Right ventricle myocardium superior (tissue), 1 donor: Measurements from ENCODE around the gene CYSRT1. TPM values are rescaled to one million over a fixed set of nuclear protein-coding genes. Genes with fewer than 3 reads are reported as not detected.

ENCODE experiments used
- ATAC-seq: fragments of 200-7000 bp; cut with Tn5 transposase; one replicate; pipeline ENCODE4 v1.9.1; 2020; ENCODE audit warnings: mild to moderate bottlenecking; ENCODE audit not compliant: poor library complexity
- DNase-seq: peaks from one replicate; pipeline ENCODE4 v3.0.0-alpha.2; 2020
- intact Hi-C: fragments of 100-400 bp; cut with DNase I; formaldehyde crosslinking; loops from one replicate; pipeline ENCODE4 v1.11.2; 2022
- total RNA-seq: library from RNA; stranded (reverse); fragmentation: NEBNext Ultra II Directional; extraction: Animal tissue kit (Norgen Biotek cat#: 25700); gene quantifications from one replicate; pipeline ENCODE4 v1.2.1, GENCODE V29; 2021
- donor health status: DM: no; HTN: yes; CAD: no; lungs with severe emphysema.

The CYSRT1 gene
- total RNA-seq, 1 donor from 2014 or later, result not detected

DNA sequence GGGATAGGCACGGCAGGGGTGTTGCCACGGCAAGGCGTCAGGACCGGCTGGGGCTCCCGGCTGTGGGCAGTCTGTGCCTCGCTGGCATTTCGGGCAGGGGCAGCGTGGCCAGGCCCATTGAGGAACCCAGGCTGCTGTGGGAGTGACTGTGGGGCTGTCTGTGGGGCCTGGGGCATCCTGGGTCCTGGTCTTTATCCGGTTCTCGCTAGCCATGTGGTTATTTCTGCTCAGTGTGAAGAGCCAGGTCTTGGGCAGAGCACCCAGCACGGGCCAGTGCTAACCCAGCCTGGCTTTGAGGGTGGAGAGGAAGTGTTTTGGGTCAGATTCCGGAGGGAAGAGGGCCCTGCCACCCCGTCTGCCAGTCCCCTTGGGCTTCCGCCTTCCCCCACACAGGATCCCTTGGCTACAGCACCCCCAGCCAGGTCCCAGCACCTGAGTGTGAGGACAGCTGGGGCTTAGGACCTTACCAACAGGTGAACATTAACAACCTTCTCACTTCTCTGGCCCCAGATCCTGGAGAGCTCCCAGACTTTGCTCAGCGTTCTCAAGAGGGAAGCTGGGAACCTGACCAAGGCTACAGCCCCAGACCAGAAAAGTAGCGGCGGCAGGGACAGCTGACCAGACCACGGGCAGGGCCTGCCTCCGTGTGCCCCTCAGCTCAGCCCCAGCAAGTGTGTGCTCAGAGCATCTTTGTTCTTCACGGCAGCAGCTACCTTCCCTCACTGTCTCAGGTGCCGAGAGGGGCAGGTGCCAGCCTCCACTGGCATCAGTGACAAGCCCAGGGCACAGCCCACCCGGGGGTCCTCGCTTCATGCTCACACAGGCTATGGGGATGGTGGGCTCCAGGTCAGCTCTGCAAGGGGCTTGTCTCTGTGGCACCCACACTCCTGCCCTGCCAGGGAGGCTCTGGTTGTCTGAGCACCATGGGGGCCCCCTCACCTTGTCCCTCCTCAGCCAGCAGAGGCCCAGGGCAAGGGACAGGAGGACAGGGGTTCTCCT lies 35.4 kb upstream of the CYSRT1 start:
- no peak for DNase-seq
- intact Hi-C loops, result loop anchor here (5.0 kb wide), 1 partner anchor 38 kb away; the partner anchor contains the start of genes CYSRT1 and RNF224
- no peak for ATAC-seq

DNA sequence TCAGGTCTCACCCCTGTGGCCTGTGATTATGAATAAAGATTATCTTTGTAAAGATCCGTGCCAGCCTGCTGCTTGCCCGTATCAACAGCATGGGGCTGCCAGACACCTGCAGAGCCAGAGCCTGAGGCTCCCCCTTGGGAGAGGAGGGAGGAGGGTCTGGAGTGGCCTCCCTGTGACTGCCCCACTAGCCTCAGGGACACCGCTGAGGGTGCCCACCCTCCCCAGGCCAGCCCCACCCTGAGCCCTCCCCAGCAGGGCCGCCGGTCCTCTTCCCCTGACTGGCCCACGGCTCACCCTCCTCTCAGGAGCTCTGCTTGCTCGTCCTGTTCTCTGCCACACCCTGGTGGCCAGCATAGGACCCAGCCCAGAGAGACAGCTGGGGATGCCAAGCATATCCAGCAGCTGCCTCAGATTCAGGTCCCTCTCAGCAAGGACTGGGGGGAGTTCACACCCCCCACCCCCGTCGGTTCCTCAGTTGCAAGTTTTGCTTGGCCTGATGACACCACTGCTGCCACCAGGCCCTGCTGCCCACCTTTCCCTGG lies 34.6 kb upstream of the CYSRT1 start:
- intact Hi-C loops, result loop anchor here (5.0 kb wide), 1 partner anchor 37 kb away; the partner anchor contains the start of genes CYSRT1 and RNF224
- ATAC-seq (no peak), DNase-seq (no peak)

DNA sequence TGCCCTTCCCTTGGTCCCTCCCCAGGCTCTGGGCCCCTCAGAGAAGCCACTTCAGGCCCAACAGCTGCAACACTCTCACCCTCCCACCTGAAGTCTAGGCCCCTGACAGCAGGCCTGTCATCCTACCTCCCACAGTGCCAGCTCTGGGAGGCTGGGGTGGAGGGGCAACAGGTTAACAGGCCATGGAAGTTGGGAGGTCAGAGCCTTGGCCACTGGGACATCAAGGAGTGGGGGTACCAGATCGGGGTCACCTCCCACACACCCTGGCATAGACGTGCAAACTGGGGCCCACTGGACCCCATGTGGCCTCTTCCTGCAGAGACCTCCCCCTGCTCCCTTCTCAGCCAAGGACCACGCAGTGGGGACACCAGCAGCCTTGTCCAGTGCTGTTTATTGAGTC lies 33.7 kb upstream of the CYSRT1 start:
- ATAC-seq (no peak), DNase-seq (no peak)
- intact Hi-C loops, result loop anchor here (5.0 kb wide), 1 partner anchor 36 kb away; the partner anchor contains the start of genes CYSRT1 and RNF224

DNA sequence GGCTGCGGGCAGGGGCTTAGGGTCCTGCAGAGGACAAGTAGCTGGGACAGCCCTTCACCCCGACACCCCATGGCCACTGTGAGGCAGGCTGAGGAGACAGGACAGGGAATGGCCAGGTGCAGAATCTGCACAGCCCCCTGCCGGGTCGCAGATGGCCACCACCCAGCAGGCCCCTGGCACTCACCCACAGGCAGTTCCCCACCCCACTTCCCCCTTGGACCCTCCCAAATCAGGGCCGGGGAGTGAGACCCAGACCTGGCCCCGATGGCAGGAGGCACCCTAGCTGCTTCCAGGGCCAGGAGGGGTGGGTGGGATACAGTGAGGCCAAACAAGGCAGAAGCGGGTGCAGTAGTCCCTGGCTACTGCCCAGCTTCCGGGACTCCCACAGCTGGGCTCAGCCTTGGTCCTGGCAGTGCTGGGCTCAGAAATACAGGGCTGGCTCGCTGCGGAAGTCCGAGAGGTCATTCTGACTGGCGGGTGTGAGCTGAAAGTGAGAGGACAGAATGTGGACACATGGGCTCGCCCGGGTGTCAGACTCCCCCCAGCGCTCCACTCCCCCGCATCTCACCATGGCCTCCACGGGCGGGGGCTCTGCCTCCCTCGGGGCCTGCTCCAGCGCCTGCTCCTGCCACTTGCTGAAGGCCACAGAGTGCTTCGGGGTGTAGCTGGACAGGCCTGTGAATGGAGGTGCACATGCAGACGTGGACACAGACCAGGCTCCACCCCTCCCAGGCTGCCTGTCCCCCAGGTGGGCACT lies 33.1 kb upstream of the CYSRT1 start:
- no peak for DNase-seq
- intact Hi-C loops, result loop anchor here (5.0 kb wide), 1 partner anchor 35 kb away; the partner anchor contains the start of genes CYSRT1 and RNF224
- no peak for ATAC-seq

DNA sequence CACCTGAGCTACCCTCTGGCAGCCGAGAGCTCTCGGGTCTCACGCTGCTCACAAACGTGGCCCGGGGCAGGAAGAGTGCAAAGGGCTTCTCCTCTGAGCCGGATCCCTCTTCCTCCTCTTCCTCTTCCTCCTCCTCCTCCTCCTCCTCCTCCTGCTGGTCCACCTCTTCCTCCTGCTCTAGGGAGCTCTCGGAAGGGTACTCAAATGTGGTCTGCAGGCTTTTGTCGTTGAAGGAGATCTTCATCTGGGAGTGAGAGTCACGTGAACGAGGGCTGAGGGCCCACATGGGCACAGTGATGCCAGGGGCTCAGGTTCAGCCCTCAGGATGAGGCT lies 32.6 kb upstream of the CYSRT1 start:
- no peak for ATAC-seq
- intact Hi-C loops, result loop anchor here (5.0 kb wide), 1 partner anchor 35 kb away; the partner anchor contains the start of genes CYSRT1 and RNF224
- DNase-seq, result no peak

DNA sequence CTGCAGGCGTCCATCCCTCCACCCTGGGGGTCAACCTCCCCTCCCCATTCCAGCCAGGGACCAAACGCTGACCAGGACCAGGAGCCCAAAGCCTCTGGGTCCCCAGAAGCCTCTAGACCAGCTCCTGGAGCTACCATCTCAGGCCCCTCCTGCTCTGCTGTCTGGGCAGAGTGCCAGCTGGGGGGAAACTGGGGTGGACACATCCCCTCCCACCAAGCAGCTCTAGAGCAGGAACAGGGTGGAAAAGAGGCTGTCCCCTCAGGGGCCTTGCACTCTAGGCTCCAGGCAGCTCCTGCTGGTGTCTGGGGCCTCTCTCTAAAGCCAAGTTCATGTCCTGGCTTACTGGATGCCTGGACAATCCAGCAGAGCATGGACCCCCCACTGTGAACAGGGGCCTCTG lies 32.1 kb upstream of the CYSRT1 start:
- DNase-seq (no peak), ATAC-seq (no peak)
- intact Hi-C loops, result loop anchor here (5.0 kb wide), 1 partner anchor 34 kb away; the partner anchor contains the start of genes CYSRT1 and RNF224

DNA sequence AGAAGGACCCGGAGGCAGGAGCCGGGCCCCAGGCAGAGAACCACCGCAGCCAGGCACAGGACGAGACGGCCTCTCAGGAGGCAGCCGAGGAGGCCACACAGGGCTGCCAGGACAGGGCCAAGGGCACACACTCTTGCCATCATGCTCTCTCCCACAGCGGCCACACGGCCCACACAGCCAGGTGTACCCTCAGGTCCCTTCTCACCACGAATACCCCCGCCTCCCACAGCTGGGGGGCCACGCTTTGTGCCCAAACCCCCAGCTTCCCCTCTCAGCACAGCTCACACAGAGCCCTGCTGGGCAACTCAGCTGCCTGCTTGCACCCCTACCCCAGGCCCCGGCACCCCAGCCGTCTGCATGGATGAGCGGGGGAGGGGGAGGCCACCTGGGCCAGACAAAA lies 31.2 kb upstream of the CYSRT1 start:
- intact Hi-C loops, result loop anchor here (5.0 kb wide), 1 partner anchor 34 kb away; the partner anchor contains the start of genes CYSRT1 and RNF224

DNA sequence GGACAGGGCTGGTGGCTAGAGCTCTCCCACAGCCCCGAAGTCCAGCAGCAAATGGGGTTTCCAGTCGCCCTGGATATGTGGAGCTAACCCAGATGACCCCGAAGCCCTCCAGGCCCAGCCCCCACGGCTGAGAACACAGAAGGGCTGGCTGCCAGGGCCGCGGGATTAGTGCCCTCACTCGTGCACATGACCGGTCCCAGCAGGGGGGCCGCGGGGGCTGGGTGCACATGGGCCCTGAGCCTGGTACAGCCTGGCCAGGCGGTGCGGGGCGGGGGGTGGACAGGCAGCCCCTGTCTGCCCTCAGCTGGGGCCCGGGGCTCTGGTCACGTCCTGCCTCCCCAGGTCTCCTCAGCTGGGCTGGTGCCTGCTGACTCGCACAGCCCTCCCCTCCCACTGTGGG lies 30.6 kb upstream of the CYSRT1 start:
- intact Hi-C loops, result loop anchor here (5.0 kb wide), 1 partner anchor 33 kb away; the partner anchor contains the start of genes CYSRT1 and RNF224
- ATAC-seq (peak; percentile 79), DNase-seq (peak; percentile 88)

More for the DNA sequence above, 31.2 kb upstream of the CYSRT1 start:
- DNase-seq (no peak), ATAC-seq (no peak)

DNA sequence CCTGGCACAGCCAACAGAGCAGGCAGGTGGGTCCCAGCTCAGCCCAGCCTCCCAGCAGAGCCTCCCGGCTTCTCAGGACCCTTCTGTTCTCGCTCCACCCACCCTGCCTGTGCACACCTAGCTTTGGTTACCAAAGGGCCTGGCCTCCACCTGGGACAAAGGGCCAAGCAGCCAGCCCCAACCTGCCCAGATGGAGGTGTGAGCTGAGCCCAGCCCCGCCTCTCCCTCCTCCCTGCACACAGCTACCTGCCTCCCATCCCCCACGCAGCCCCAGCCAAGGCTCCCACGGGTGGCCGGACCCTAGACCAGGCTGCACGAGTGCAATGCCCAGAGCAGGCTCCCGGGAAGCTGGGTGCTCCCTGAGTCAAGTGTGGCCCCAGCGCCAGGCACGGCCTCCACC lies 30.1 kb upstream of the CYSRT1 start:
- DNase-seq (no peak), ATAC-seq (no peak)
- intact Hi-C loops, result loop anchor here (5.0 kb wide), 1 partner anchor 32 kb away; the partner anchor contains the start of genes CYSRT1 and RNF224

DNA sequence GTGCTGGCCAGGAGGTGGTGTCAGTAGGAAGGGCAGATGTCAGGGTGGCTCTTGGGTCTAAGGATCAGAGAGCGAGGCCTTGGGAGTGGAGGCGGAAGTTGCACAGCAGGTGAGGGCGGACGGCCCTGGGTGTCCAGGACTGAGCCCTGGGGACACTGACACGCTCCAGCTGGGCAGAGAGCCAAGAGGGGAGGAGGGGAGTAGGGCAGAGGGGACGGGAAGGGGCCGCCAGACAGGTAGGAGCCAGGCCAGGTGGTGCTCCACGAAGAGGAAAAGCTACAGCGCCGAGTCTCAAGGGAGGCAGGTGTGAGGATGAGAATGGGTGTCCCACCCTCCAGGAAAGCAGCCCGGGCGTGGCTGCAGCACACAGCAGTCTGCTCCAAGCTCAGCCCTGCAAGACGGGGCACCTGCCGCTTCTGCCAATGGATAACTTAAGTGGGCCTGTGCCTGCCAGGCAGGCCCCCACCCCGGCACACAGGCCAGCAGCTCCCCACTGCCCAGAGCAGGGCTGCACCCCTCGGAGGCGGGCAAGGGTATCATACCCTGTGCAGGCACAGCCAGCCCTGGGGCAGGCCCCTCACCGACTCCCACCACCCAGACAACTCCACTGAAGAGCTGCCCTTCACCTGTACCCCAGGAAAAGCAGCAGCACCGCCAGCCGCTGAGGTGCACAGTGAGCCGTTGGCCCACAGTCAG lies 29.3 kb upstream of the CYSRT1 start:
- DNase-seq (no peak), ATAC-seq (peak; percentile 3)
- intact Hi-C loops, result no loop called here

DNA sequence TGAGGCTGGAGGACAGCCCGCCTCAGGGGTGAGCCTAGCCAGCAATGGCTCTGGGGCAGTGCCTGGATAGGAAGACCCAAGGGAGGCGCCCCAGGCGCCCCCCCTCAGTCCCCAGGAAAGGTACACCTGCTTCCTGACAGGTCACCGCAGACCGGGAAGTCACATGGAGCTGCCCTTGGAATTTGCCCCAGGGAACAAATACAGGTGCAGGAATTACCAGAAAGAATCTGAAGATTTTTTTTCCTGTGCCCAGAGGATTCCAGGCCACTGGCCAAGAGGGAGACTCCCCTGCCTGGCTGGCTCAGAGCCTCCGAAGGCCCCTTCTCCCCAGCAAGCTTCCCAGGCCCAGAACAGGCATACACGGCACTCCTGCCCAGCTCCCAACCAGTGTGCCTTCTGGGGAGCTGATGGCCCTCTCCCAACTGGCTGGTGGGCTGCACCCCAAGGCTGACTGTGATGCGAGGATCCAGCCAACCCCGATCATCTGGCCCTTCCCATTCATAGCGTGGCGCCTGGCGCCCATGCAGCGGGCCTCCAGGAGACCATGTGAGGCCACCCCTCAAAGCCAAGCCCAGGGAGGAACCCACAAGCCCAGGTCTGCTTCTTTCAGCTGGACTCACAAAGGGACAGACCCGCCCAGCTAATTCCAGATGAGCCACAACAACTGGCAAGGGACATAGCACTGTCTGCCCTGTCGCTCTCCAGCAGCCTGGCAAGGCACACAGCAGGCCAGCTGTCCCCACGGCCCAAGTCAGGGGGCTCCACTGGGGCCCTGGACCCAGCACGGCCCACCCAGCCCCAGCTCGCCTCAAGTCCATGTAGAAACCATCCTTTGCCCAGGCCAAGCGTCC lies 26.7 kb upstream of the CYSRT1 start:
- ATAC-seq (no peak), DNase-seq (no peak)
- intact Hi-C loops, result no loop called here

DNA sequence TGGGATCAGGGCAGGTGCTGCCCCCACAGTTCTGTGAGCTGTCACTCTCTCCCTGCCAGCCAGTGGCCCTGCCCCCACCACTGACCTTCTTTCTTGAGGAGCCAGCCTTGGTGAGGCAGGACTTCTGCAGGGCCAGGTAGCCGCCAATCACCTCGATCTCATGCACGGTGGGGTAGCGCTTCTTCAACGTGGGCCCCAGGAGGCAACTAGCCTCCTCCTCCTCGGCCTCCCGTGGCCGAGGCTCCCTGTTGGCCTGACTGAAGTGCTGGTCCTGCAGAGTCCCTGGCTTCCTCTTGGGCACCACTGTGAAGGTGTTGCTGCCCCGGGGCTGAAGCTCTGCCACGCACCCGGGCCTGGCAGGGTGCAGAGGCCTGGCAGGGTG lies 26.1 kb upstream of the CYSRT1 start:
- intact Hi-C loops, result no loop called here
- no peak for DNase-seq

DNA sequence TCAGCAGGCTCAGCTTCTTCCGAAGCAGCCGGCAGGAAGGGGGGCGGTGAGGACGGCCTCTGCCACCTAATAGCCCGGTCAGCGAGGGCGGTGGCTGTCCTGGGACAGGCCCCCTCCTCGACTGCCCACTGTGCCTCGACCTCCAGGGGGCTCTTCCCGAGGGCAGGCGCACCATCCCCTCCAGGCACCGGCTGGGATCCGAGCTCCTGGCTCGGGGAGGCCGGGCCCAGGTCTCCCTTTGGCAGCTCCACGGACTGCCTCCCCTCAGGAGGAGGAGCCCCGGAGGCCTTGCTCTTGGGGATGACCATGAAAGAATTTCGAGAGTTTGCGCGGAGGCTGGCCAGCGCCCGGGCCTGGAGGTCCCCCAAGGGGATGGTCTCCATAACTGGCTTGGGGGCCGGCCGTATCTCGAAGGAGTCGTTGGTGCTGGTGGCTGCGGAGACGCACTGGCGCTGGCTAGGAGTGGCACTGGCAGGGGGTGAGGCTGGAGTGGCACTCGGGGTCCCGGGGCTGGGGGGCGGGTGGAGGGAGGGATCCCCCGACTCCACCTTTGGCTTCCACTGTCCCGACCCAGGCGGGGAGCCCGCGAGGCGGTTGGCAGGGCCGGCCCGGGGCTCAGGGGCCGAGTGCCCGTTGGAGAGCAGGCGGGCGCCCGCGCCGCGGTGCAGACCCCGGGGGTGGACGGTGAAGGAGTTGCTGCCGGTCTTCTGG lies 25.4 kb upstream of the CYSRT1 start:
- DNase-seq (no peak), ATAC-seq (no peak)
- intact Hi-C loops, result no loop called here

More for the DNA sequence above, 26.1 kb upstream of the CYSRT1 start:
- ATAC-seq, result no peak

DNA sequence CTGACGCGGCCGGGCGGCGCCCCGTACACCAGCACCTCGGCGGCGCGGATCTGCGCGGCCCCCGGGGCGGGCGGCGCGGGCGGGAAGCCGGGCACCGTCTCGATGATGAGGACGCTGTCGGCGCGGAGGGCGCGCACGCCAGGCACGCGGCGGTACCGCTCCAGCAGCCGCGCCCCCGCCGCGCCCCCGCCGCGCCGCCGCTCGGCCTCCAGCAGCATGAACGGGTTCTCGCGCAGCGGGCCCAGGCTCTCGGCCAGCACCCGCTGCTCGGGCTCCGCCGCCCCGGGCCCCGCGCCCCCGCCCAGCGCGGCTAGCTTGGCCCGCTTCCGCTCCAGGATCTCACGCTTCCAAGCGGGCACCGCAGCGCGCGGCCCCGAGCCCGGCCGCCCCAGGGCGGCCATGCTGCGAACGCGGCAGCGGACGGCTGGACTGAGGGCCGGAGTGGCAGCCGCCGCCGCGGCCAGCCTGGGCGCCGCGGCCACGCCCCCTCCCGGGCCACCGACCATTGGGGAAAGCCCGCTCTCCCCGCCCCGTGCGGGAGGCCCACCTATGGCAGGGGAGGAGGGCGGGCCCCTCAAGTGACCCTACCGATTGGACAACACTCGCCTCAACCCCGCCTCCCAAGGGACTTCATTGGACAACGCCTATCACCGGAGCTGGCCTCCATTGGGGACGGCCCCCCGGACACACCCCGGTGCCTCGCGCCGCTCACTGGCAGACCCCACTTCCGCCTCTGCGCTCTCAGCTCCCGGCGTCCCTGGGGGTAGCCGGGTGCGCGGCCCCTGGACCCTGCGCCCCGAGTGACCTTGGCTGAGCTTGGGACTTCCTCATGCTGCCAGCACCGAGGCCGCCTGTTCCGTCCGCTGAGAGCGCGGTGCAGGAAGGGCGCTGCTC lies 24.4 kb upstream of the CYSRT1 start, which contains the start of gene TPRN:
Gene TPRN, minus strand, starts transcription at position 431 of the 894 bp plus-strand sequence. Its CDS starts 30 bp downstream, at position 401.
- intact Hi-C loops, result no loop called here
- DNase-seq, result peak; percentile 100
- ATAC-seq, result peak; percentile 95

DNA sequence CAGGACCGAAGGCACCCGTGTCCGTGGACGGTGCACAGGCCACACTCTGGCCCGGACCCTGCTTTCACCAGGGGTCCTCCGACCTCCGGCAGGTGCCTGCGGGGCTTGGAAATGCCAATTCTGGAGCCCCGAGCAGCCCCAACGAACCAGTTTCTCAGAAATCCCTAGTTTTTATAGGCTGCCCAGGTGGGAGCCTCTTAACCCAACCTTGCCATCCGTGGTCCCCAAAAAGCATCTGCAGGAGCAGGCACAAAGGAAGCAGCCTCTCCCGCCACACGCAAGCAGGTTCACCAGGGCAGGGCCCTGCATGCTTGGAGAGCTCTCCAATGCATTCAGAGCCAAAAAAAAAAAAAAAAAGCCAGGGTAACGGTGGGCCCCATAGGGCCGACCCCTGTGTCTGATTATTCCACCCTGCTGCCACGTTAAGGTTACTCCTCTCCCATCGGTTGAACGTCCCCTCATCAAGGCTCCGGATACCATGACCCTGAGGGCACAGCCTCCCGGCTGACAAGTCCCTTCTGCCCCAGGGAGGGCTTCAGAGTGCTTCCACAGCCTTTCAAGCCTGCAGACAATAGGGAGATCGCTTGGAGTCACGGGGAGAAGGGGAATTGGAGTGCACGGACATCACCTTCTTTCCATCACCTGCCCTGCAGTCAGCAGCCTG lies 23.6 kb upstream of the CYSRT1 start:
- intact Hi-C loops, result no loop called here
- no peak for ATAC-seq
- DNase-seq, result no peak
